H1 (cell line): Measurements from ENCODE around the gene ADGRA3. TPM values are rescaled to one million over a fixed set of nuclear protein-coding genes. Genes with fewer than 3 reads are reported as not detected.

Experiments
- CTCF ChIA-PET: fragments of 300-600 bp; sonication (Branson Sonifier 250); formaldehyde crosslinking; loops from one replicate; lab custom pipeline; 2021; ENCODE audit not compliant: partially characterized antibody; lab: Charles Lee
- POLR2A ChIA-PET: fragments of 300-600 bp; sonication (Branson Sonifier 250); formaldehyde crosslinking; loops from one replicate; lab custom pipeline; 2021; ENCODE audit warnings: inconsistent platforms; ENCODE audit not compliant: partially characterized antibody; lab: Charles Lee
- DNase-seq, 2 experiments: peaks; one replicate each; pipeline versions ENCODE4 v3.0.0 to v3.0.0-alpha.2; 2010 to 2022; ENCODE audit warnings: low spot score in 2 of 2, low read depth in 1 of 2, mixed read lengths in 1 of 2
- FAIRE-seq: peaks from 2 replicates; lab custom pipeline; 2011; peaks lifted over from hg19 to GRCh38; lab: Jason Lieb, UNC
- H2AFZ ChIP-seq: 2 replicates; pipeline ENCODE4 v1.8.1; 2012; ENCODE audit warnings: low read length, inconsistent platforms
- H2AK5ac ChIP-seq: 2 replicates; pipeline ENCODE4 v1.6.1; 2013; ENCODE audit warnings: low read depth, low read length
- H2BK120ac ChIP-seq: replicated peaks from 2 replicates; pipeline ENCODE3; 2013; ENCODE audit warnings: low read depth, low read length, inconsistent platforms
- H2BK12ac ChIP-seq: 2 replicates; pipeline ENCODE4 v1.6.1; 2013; ENCODE audit warnings: low read depth, low read length
- H2BK15ac ChIP-seq: 2 replicates; pipeline ENCODE4 v1.6.1; 2013; ENCODE audit warnings: low read length
- H2BK20ac ChIP-seq: 2 replicates; pipeline ENCODE4 v1.6.1; 2013; ENCODE audit warnings: low read length
- H2BK5ac ChIP-seq: 2 replicates; pipeline ENCODE4 v1.6.1; 2013; ENCODE audit warnings: low read depth, low read length
- H3K14ac ChIP-seq: 2 replicates; pipeline ENCODE4 v1.6.1; 2013; ENCODE audit warnings: inconsistent platforms; ENCODE audit not compliant: insufficient read length
- H3K18ac ChIP-seq: 2 replicates; pipeline ENCODE4 v1.6.1; 2013; ENCODE audit warnings: low read length; ENCODE audit errors: extremely low read depth
- H3K23ac ChIP-seq: 2 replicates; pipeline ENCODE4 v1.6.1; 2013; ENCODE audit warnings: inconsistent platforms; ENCODE audit not compliant: insufficient read length
- H3K23me2 ChIP-seq: 2 replicates; pipeline ENCODE4 v1.6.1; 2013; ENCODE audit warnings: low read depth, low read length
- H3K27ac ChIP-seq: 2 replicates; pipeline ENCODE4 v1.6.1; 2011; ENCODE audit warnings: low read depth, low read length, inconsistent platforms
- H3K27me3 ChIP-seq, 4 experiments: replicated peaks in 1 of 4; 1 replicate in 1 of 4; 2 replicates in 3 of 4; pipeline versions ENCODE4 v1.6.1 to v1.8.1; 2011 to 2013; ENCODE audit warnings: low read length in 3 of 4, mild to moderate bottlenecking in 3 of 4, inconsistent platforms in 2 of 4, mixed read lengths in 2 of 4, moderate library complexity in 1 of 4; ENCODE audit not compliant: control insufficient read depth in 3 of 4, insufficient read depth in 3 of 4; ENCODE audit errors: extremely low read depth in 1 of 4
- H3K36me3 ChIP-seq, 4 experiments: 2 replicates each; pipeline versions ENCODE4 v1.6.1 to v1.8.1; 2011 to 2013; ENCODE audit warnings: mild to moderate bottlenecking in 4 of 4, low read length in 3 of 4, moderate library complexity in 2 of 4, control low read depth in 1 of 4, inconsistent platforms in 1 of 4; ENCODE audit not compliant: insufficient read depth in 4 of 4, control insufficient read depth in 2 of 4
- H3K4ac ChIP-seq: replicated peaks from 2 replicates; pipeline ENCODE3; 2013; ENCODE audit warnings: low read length, low read depth, mixed read lengths, inconsistent platforms; ENCODE audit not compliant: insufficient read length
- H3K4me1 ChIP-seq, 4 experiments: replicated peaks in 1 of 4; 1 replicate in 1 of 4; 2 replicates in 3 of 4; pipeline versions ENCODE4 v1.6.1 to v1.8.1; 2011 to 2013; ENCODE audit warnings: low read length in 3 of 4, inconsistent platforms in 2 of 4, mixed read lengths in 1 of 4; ENCODE audit not compliant: insufficient read depth in 4 of 4, control insufficient read depth in 3 of 4
- H3K4me2 ChIP-seq, 2 experiments: 2 replicates each; pipeline versions ENCODE4 v1.6.1 to v1.8.1; 2011 to 2013; ENCODE audit warnings: low read depth in 2 of 2, low read length in 2 of 2, control low read depth in 1 of 2, inconsistent platforms in 1 of 2, mild to moderate bottlenecking in 1 of 2; ENCODE audit not compliant: insufficient read depth in 1 of 2
- H3K4me3 ChIP-seq, 4 experiments: fragments of 200-600, 300-600 bp in 1 of 4; sonication (generic), shearing (Covaris generic), sonication (Bioruptor Twin) in 1 of 4; 2 replicates each; pipeline versions ENCODE4 v1.5.1 to v1.8.1; 2011 to 2016; ENCODE audit warnings: low read length in 4 of 4, low read depth in 3 of 4, control low read depth in 2 of 4, inconsistent platforms in 2 of 4, mild to moderate bottlenecking in 2 of 4, mixed read lengths in 1 of 4, moderate library complexity in 1 of 4; ENCODE audit not compliant: insufficient read depth in 2 of 4; ENCODE audit errors: extremely low read depth in 1 of 4
- H3K56ac ChIP-seq: replicated peaks from 2 replicates; pipeline ENCODE3; 2013; ENCODE audit warnings: low read depth, mild to moderate bottlenecking, mixed read lengths, low read length, inconsistent platforms; ENCODE audit not compliant: insufficient read length
- H3K79me1 ChIP-seq: 2 replicates; pipeline ENCODE4 v1.6.1; 2013; ENCODE audit warnings: low read depth, low read length, control low read depth
- H3K79me2 ChIP-seq, 2 experiments: 2 replicates each; pipeline versions ENCODE4 v1.6.1 to v1.8.1; 2012 to 2013; ENCODE audit warnings: low read length in 2 of 2, mild to moderate bottlenecking in 2 of 2, inconsistent platforms in 1 of 2; ENCODE audit not compliant: insufficient read depth in 2 of 2, control insufficient read depth in 1 of 2
- H3K9ac ChIP-seq, 4 experiments: replicated peaks in 1 of 4; 1 replicate in 1 of 4; 2 replicates in 3 of 4; pipeline versions ENCODE4 v1.6.1 to v1.8.1; 2011 to 2013; ENCODE audit warnings: low read depth in 3 of 4, low read length in 3 of 4, control low read depth in 2 of 4, mild to moderate bottlenecking in 2 of 4, moderate library complexity in 2 of 4, inconsistent platforms in 1 of 4; ENCODE audit errors: extremely low read depth in 1 of 4
- H3K9me3 ChIP-seq, 2 experiments: 2 replicates each; pipeline versions ENCODE4 v1.6.1 to v1.8.1; 2012 to 2013; ENCODE audit warnings: mild to moderate bottlenecking in 2 of 2, moderate library complexity in 2 of 2, control low read depth in 1 of 2, inconsistent platforms in 1 of 2, low read depth in 1 of 2, low read length in 1 of 2, mixed read lengths in 1 of 2; ENCODE audit not compliant: insufficient read depth in 2 of 2
- H4K20me1 ChIP-seq, 2 experiments: replicated peaks in 1 of 2; 2 replicates each; pipeline versions ENCODE3 to v1.8.1; 2011 to 2013; ENCODE audit warnings: inconsistent platforms in 2 of 2, low read length in 2 of 2, mild to moderate bottlenecking in 1 of 2; ENCODE audit not compliant: insufficient read depth in 2 of 2, control insufficient read depth in 1 of 2
- H4K5ac ChIP-seq: 2 replicates; pipeline ENCODE4 v1.6.1; 2013; ENCODE audit warnings: low read length, low read depth, mixed read lengths, inconsistent platforms; ENCODE audit not compliant: insufficient read length
- H4K8ac ChIP-seq: 2 replicates; pipeline ENCODE4 v1.8.0; 2013; ENCODE audit warnings: mild to moderate bottlenecking, moderate library complexity, low read length, inconsistent platforms; ENCODE audit not compliant: insufficient read depth; ENCODE audit errors: extremely low read depth
- H4K91ac ChIP-seq: replicated peaks from 2 replicates; pipeline ENCODE3; 2013; ENCODE audit warnings: low read length, mixed read lengths, inconsistent platforms; ENCODE audit not compliant: insufficient read length
- NANOG ChIP-seq: IDR thresholded peaks from 2 replicates; pipeline ENCODE4 v1.6.1; 2011; ENCODE audit warnings: low read length, low read depth, mild to moderate bottlenecking, inconsistent platforms; ENCODE audit not compliant: insufficient read depth, poor library complexity, severe bottlenecking
- WGBS, 2 experiments: shearing (Covaris generic) in 1 of 2; methylation state at CpG; one replicate each; pipeline versions ENCODE4 v1.1.6 to v1.1.7; 2013 to 2015; ENCODE audit warnings: low lambda C conversion rate in 2 of 2, mixed read lengths in 2 of 2, inconsistent platforms in 1 of 2, low coverage in 1 of 2, missing lambda C conversion rate in 1 of 2; ENCODE audit not compliant: insufficient replicate concordance in 2 of 2, insufficient coverage in 1 of 2, insufficient read length in 1 of 2; ENCODE audit errors: extremely low coverage in 1 of 2, missing lambda C conversion rate in 1 of 2; 5-methylcytosine and 5-hydroxymethylcytosine counted together
- polyA plus RNA-seq, 7 experiments: library from polyadenylated mRNA; depleted of rRNA in 3 of 7; stranded (reverse) in 5 of 7; unstranded in 2 of 7; fragments of >200 nt in 5 of 7; fragments of 200-250 nt in 2 of 7; gene quantifications; 1 replicate in 5 of 7; 2 replicates in 1 of 7; 4 replicates in 1 of 7; pipeline versions ENCODE4 v1.2.1 to v1.2.3, GENCODE V29; 2011 to 2013; ENCODE audit warnings: missing spikeins in 2 of 7, mixed read lengths in 2 of 7
- total RNA-seq: library from RNA; stranded (reverse); fragmentation: NEBNext Ultra II Directional; extraction: Animal tissue kit (Norgen Biotek cat#: 25700); gene quantifications from 2 replicates; pipeline ENCODE4 v1.2.1, GENCODE V29; 2021

The ADGRA3 gene
- total and polyA plus RNA-seq, 2 of the 8 experiments (the other 6 are each of a cell fraction or from before 2014, with no cell fraction given), result 31.5 to 63.0 TPM

DNA sequence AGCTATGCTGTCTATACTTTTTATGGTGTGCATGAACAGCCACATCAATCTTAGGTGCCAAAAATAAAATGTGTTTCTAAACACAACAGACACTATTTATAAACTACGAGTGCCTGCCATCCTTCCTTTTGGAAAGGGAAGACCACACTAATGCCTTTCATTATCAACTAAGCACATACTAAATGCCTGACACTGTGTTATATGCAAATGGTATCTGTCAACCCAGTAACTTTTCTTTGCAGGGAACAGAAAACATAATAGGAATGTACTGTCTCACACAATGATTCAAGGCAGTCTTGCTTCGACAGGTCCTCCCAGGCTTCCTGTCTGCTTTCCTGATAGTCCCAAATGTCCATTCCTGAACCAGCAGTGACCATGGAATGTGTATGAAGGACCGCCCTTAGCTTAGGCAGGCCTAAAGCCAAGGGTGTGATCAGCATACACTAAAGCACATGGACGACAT, 43.8 kb downstream of the ADGRA3 start:
- Histone ChIP-seq H3K9me3 (no peaks in the 10 kb centered on the region), H4K91ac (no peak overlapping the region), H3K23me2 (no peaks in the 10 kb centered on the region; the same call in 1 of the 2 replicates), H3K27me3 (no peaks in the 10 kb centered on the region), H2BK15ac (no peak overlapping the region), H2BK120ac (no peak overlapping the region), H3K79me1 (peaks cover 4% of the 10 kb centered on the region; the same call in 1 of the 2 replicates), H3K4me3 (no peak overlapping the region), H3K56ac (no peak overlapping the region), H3K27ac (no peak overlapping the region), H3K18ac (no peak overlapping the region), H4K5ac (no peak overlapping the region), H3K4me2 (no peak overlapping the region), H2AK5ac (no peak overlapping the region), H3K36me3 (peaks cover 0 to 15% (median 4%) of the 10 kb centered on the region in 4 experiments; a peak in 6 of 8 replicates), H3K4me1 (peaks cover 0 to 7% (median 3%) of the 10 kb centered on the region in 4 experiments; a peak in 3 of 7 replicates), H4K20me1 (peaks cover 2 to 5% of the 10 kb centered on the region in 2 experiments), H2BK20ac (no peak overlapping the region), H3K23ac (no peak overlapping the region), H3K14ac (no peak overlapping the region), H4K8ac (no peak overlapping the region), H3K79me2 (peaks cover 0 to 84% of the 10 kb centered on the region in 2 experiments; a peak in 2 of 4 replicates), H3K4ac (no peak overlapping the region), H3K9ac (no peak overlapping the region), H2AFZ (no peak overlapping the region), H2BK5ac (no peak overlapping the region), H2BK12ac (no peak overlapping the region)
- CTCF ChIA-PET, result interaction anchor here (1.1 to 1.5 kb wide), 3 partner anchors 11 to 356 kb away, joined by 3 to 4 read pairs (median 3); no protein-coding TSS in a partner anchor
- no peak for FAIRE-seq
- DNase-seq, result no peak
- POLR2A ChIA-PET, result no interaction called here
- 95% methylated on average over 4 of the region's 4 CpGs; no CpG with 5 or more reads in 1 of the 2 experiments for whole genome bisulfite sequencing, 2 experiments
- no peak for TF ChIP-seq NANOG
